Fibroblast of skin of scalp (primary cell): ENCODE measurements around the gene NMUR2. TPM values are rescaled to one million over a fixed set of nuclear protein-coding genes. Genes with fewer than 3 reads are reported as not detected.

Source experiments
- DNase-seq: peaks from one replicate; pipeline ENCODE4 v3.0.0-alpha.2; 2013
- polyA plus RNA-seq, 2 experiments: library from polyadenylated mRNA; unstranded; fragments of 120-200 nt; gene quantifications; one replicate each; pipeline ENCODE4 v1.2.1, GENCODE V29; 2013; ENCODE audit not compliant: insufficient read length in 2 of 2

NMUR2 gene, protein sequence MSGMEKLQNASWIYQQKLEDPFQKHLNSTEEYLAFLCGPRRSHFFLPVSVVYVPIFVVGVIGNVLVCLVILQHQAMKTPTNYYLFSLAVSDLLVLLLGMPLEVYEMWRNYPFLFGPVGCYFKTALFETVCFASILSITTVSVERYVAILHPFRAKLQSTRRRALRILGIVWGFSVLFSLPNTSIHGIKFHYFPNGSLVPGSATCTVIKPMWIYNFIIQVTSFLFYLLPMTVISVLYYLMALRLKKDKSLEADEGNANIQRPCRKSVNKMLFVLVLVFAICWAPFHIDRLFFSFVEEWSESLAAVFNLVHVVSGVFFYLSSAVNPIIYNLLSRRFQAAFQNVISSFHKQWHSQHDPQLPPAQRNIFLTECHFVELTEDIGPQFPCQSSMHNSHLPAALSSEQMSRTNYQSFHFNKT
- not detected for polyA plus RNA-seq (2013, experiment 1 of 2; ENCODE audit: insufficient read length)
- not detected for polyA plus RNA-seq (2013, experiment 2 of 2; ENCODE audit: insufficient read length)

DNA sequence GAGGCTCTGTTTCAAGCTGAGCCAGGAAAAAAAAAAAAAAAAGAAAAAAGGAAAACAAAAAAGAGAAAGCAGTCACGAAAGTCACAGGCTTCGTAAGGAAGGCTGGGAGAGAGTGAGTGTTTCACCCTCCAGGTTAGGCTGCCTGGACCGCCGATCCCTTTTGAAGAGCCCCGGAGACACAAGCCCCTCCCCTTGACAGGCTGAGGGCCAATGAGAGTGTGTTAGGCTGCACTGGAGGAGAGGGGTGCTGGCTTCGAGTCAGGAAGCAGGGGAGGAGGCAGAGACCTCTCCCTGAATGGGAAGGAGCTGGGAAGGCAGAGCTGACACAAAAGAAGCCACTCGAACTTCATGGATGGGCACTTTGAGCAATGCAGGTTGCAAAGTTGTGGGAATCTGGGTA is at the start of gene NMUR2:
NMUR2 (minus strand) TSS at position 135 of the 400 bp plus-strand sequence. CDS start 166 bp downstream, outside the sequence.
- DNase-seq: no peak

GRCh38 chr5:152443935-152444334 is 38.9 kb upstream of the NMUR2 start:
- DNase-seq: no peak

GRCh38 chr5:152439791-152440190 is 34.7 kb upstream of the NMUR2 start:
- no peak for DNase-seq

GRCh38 chr5:152437866-152438265 is 32.8 kb upstream of the NMUR2 start:
- DNase-seq: no peak

DNA sequence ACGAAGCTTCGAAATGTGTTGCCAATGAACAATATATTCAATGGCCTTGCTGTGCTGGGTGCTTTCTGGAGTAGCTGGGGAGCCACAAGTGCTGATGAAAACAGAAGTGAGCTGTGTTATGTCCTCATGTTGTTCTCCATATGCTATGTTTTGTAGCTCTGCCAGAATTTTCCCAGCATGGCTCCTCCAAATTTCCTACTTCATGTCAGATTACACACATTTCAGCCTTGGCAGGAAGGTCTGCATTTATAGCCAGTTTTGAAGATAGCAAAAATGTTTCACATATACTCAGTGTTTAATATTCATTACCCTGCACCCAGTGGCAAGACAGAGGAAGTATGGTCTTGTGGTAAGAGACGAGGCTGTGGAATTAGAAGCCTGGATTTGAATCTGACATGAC is 22.6 kb upstream of the NMUR2 start:
- DNase-seq: no peak

- no peak for DNase-seq
Measured at GRCh38 chr5:152425083-152425482, 20.0 kb upstream of the NMUR2 start.

- DNase-seq: no peak
Measured at GRCh38 chr5:152424501-152424900, 19.4 kb upstream of the NMUR2 start.

- no peak for DNase-seq
Measured at GRCh38 chr5:152422081-152422480, 17.0 kb upstream of the NMUR2 start.

GRCh38 chr5:152412129-152412528 is 7.0 kb upstream of the NMUR2 start:
- DNase-seq: no peak

GRCh38 chr5:152406082-152406481 is 1.0 kb upstream of the NMUR2 start:
- DNase-seq: no peak

GRCh38 chr5:152404494-152404893 is 585 bp downstream of the NMUR2 start:
- DNase-seq: no peak

- DNase-seq: no peak
Measured at GRCh38 chr5:152403046-152403445, 2.0 kb downstream of the NMUR2 start.

GRCh38 chr5:152400846-152401245 is 4.2 kb downstream of the NMUR2 start:
- DNase-seq: no peak

GRCh38 chr5:152397581-152397980 is 7.5 kb downstream of the NMUR2 start:
- no peak for DNase-seq

DNA sequence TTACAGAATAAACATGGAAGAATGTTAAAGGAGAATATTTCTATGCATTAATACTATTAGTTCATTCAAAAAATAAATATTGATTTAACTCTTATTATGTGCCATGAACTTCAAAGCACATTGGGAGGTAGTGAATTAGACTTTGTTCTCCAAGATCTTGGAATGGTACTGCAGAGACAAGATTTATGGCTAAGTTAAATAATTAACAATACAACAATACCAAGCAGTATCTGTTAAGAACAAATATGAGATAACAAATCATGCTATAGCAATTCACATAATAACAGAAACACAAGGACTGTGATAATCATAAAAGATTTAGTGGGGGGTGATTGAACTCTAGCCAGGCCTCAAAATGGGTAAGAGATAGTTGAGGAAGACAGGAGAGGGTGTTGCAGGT is 11.6 kb downstream of the NMUR2 start:
- no peak for DNase-seq

DNA sequence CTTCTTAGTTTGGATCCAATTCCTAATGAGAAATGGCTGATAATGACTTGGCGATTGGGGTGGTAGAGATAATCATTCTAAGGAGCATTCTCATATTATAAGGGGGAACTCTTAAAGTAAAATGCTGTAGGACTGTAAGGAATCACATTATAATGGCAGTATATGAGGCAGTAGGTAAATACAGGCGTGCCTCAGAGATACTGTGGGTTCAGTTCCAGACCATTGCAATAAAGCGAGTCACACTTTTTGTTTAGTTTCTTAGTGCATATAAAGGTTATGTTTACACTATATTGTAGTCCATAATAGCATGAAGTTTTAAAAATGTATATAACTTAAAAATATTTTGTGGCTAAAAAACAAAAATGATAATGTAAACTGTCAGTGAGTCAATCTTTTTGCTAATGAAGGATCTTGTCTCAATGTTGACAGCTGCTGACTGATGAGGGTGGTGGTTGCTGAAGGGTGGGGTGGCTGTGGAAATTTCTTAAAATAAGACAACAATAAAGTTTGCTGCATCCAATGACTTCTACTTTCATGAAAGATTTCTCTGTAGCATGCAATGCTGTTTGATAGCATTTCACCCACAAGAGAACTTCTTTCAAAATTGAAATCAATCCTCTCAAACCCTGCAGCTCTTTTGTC is 15.8 kb downstream of the NMUR2 start:
- no peak for DNase-seq

- DNase-seq: no peak
Measured at GRCh38 chr5:152388610-152389009, 16.5 kb downstream of the NMUR2 start.

GRCh38 chr5:152380415-152381123 is 24.5 kb downstream of the NMUR2 start:
- DNase-seq: no peak

GRCh38 chr5:152379331-152379730 is 25.7 kb downstream of the NMUR2 start:
- no peak for DNase-seq

DNA sequence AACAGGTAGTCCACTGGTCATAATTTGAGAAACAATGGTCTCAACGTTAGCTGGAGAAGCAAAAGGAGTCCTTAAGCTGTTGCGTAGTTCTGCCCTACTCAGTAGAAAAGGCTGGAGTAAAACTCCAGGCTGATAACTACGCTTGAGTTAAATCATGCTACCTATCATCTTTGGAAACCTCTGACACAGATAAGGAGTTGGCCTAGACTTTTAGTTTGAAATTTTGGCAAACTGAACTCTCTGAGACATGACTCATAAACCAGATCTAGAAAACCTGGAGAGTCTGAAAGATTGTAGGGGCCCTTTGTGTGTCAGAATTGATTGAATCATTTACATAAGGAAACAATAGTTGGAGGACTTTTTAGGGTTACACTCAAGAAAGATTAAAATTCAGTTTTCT is 26.3 kb downstream of the NMUR2 start:
- DNase-seq: peak; percentile 0

DNA sequence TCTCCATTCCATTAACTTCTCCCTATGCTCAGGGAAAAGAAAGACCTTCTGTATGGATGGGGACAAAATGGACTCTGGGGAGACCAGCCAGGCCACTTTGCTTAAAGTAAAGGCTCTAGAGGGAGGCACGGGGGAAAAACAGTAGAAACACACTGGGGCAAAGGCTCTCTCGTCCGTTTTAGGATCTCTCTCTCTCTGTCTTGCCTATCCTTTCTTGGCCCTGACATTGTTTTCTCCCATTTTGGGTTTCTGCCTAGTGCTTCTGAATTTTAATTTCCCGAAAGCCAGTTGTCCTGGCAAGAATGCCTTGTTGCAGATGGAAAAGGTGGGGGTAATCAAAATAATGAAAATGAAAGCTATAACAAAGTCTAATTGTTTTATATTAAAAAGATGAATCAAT is 28.2 kb downstream of the NMUR2 start:
- no peak for DNase-seq

DNA sequence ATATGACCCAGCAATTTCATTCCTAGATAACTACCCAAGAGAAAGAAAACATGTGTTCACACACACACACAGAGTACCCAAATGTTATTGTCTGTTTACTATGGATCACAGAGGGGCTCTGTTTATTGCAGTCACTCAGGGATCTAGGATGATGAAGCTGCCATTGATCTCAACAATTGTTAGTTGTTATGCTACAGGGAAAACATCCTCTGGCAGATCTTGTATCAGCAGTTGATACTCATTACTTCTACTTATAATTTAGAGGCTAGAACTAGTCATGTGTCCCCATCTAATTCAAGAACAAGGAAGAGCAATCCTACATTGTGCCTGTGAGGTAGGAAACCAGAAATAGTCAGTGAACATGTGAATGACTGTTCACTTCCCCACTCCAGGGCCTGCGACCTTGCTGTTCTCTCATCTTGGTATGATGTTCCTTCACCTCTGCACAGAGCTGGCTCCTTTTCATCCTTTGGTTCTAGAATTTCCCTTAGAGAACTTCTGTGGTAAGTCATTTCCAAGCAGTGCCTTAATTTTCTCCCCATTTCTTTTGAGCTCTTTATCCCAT is 30.3 kb downstream of the NMUR2 start:
- DNase-seq: no peak

DNA sequence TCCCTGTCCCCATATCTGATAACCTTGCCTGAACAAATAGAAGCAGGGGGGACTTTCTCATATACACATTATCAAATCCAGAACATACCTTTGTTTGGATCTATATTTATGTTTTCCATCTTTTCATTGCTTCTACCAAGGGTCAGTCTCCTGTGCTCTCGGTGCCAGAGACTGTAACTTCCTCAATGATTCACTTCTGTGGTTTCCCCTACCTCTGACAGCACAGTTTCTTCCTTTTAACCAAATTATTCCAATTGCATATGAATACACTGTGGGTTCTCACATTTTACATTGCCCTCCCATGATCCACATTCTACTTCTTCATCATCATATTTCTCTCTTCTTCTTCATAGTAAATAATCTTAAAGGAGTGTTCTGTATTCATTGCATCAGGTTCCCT is 32.2 kb downstream of the NMUR2 start:
- no peak for DNase-seq
